Breast epithelium (tissue), 4 donors: Measurements from ENCODE around the gene UBN2. TPM values are rescaled to one million over a fixed set of nuclear protein-coding genes. Genes with fewer than 3 reads are reported as not detected.

Experiments used
- DNase-seq, 2 donors: peaks; one replicate each; pipeline ENCODE4 v3.0.0-alpha.2; 2019; ENCODE audit warnings: low spot score in 2 of 2
- H3K27ac ChIP-seq, 2 donors: fragments of 200-600 bp; sonication (generic) in 1 of 2; one replicate each; pipeline ENCODE4 v1.5.1; 2016 to 2019; ENCODE audit warnings: mild to moderate bottlenecking in 1 of 2
- H3K27me3 ChIP-seq, 2 donors: fragments of 200-600 bp; sonication (generic) in 1 of 2; one replicate each; pipeline versions ENCODE4 v1.5.1 to v1.6.0; 2017 to 2019; ENCODE audit warnings: control low read depth in 1 of 2, mild to moderate bottlenecking in 1 of 2
- H3K36me3 ChIP-seq: fragments of 200-600 bp; one replicate; pipeline ENCODE4 v1.5.1; 2019
- H3K4me1 ChIP-seq, 2 donors: fragments of 200-600 bp; sonication (generic); one replicate each; pipeline ENCODE4 v1.5.1; 2016 to 2019; ENCODE audit warnings: control low read depth in 1 of 2
- H3K4me3 ChIP-seq, 3 donors: fragments of 200-600 bp; sonication (generic); 1 replicate in 2 of 3; 2 replicates in 1 of 3; pipeline ENCODE4 v1.5.1; 2016 to 2019; ENCODE audit warnings: mild to moderate bottlenecking in 3 of 3, moderate library complexity in 2 of 3
- H3K9me3 ChIP-seq, 2 donors: fragments of 200-600 bp; sonication (generic) in 1 of 2; one replicate each; pipeline ENCODE4 v1.5.1; 2016 to 2019; ENCODE audit warnings: control low read depth in 1 of 2
- CTCF ChIP-seq, 3 donors: fragments of 450-650 bp; IDR thresholded peaks; one replicate each; pipeline ENCODE4 v1.5.1; 2016 to 2017; ENCODE audit warnings: antibody characterized with exemption in 3 of 3, mild to moderate bottlenecking in 3 of 3, moderate library complexity in 3 of 3
- POLR2A ChIP-seq: fragments of 450-650 bp; IDR thresholded peaks from one replicate; pipeline ENCODE4 v1.6.1; 2016; ENCODE audit warnings: antibody characterized with exemption, mild to moderate bottlenecking, moderate library complexity
- POLR2AphosphoS5 ChIP-seq, 3 donors: sonication (generic); formaldehyde crosslinking; IDR thresholded peaks; one replicate each; pipeline ENCODE4 v1.6.1; 2017; ENCODE audit warnings: antibody characterized with exemption in 3 of 3
- intact Hi-C: fragments of 100-400 bp; cut with DNase I; formaldehyde crosslinking; loops from one replicate; pipeline ENCODE4 v1.15.1; 2023; ENCODE audit warnings: low total_unique reads
- total RNA-seq, 3 donors: library from RNA; depleted of rRNA; stranded (reverse); fragments of >200 nt; gene quantifications; one replicate each; pipeline ENCODE4 v1.1.0, GENCODE V29; 2016

The UBN2 gene
- total RNA-seq, 3 donors from 2014 or later: 12.8 to 26.8 (median 20.0) TPM

GRCh38 chr7:139340037-139340807, 109.2 kb downstream of the UBN2 start:
- Histone ChIP-seq H3K36me3 (no peaks in the 10 kb centered on the region), H3K27ac (peak overlapping the region; percentile 100), H3K9me3 (no peaks in the 10 kb centered on the region), H3K4me1 (peaks cover 3 to 7% of the 10 kb centered on the region in 2 donors), H3K27me3 (no peaks in the 10 kb centered on the region), H3K4me3 (peak overlapping the region; percentile 92 to 97 (median 93))
- TF ChIP-seq POLR2A (peak; percentile 41), POLR2AphosphoS5 (IDR thresholded peaks at IDR 0.05) (peak; percentile 94 to 97 (median 95)), CTCF (IDR thresholded peaks at IDR 0.05) (peak; percentile 30 to 75 (median 73))
- intact Hi-C loops: loop anchor here (5.0 kb wide), 1 partner anchor 1338 kb away; the partner anchor contains the start of gene CREB3L2
- peak; percentile 98 to 100 for DNase-seq

- H3K27me3 ChIP-seq: no peaks in the 10 kb centered on the region
- peak overlapping the region; percentile 92 to 97 (median 93) for H3K4me3 ChIP-seq
- H3K9me3 ChIP-seq: no peaks in the 10 kb centered on the region
- no peaks in the 10 kb centered on the region for H3K36me3 ChIP-seq
- TF ChIP-seq CTCF (IDR thresholded peaks at IDR 0.05) (no peak), POLR2A (no peak), POLR2AphosphoS5 (IDR thresholded peaks at IDR 0.05) (no peak)
- H3K27ac ChIP-seq: peak overlapping the region; percentile 100
- no peak for DNase-seq
- intact Hi-C loops: loop anchor here (5.0 kb wide), 1 partner anchor 1338 kb away; the partner anchor contains the start of gene CREB3L2
- peaks cover 3 to 7% of the 10 kb centered on the region in 2 donors for H3K4me1 ChIP-seq
Observed at GRCh38 chr7:139340808-139341057, 109.7 kb downstream of the UBN2 start.

DNA sequence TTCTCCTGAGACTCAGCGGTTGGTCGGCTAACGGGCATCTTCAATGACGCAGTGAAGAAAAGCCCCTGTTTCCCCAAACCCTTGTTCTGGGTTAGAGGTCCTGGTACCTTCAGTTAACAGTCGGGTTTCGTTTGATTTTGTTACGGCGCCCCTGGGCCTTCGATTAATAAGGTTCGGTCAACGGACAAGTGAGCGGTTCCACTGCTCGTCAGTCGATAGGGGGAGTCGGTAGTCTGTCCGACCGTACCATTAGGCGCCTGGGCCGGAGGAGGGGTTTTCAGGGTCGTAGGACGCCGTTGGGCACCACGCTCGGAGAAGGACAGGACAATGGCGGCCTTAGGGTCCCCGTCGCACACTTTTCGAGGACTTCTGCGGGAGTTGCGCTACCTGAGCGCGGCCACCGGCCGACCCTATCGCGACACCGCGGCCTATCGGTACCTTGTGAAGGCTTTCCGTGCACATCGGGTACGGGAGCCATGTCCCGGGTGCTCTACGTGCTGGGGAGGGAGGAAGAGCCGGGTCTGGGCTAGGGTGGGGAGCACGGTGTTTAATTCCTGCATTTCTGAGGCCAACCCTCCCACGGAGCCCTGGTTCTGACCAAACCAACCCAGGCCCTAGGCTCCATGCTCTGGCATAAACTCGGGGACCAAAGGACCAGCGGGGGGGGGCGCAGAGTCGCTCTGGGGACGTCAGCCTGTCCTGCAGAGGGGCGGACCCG, 110.2 kb downstream of the UBN2 start, which contains the start of gene FMC1:
Gene FMC1, plus strand, starts transcription at position 280 of the 718 bp plus-strand sequence. Its CDS starts 48 bp downstream, at position 328.
- Histone ChIP-seq H3K9me3 (no peaks in the 10 kb centered on the region), H3K4me3 (peak within 1 kb of the TSS; percentile 92 to 97 (median 93)), H3K27ac (peak within 1 kb of the TSS; percentile 100), H3K4me1 (peaks cover 3 to 7% of the 10 kb centered on the region in 2 donors), H3K27me3 (no peaks in the 10 kb centered on the region), H3K36me3 (no peaks in the 10 kb centered on the region)
- peak; percentile 94 to 95 for DNase-seq
- no peak for TF ChIP-seq POLR2A
- TF ChIP-seq POLR2AphosphoS5 (IDR thresholded peaks at IDR 0.05): peak; percentile 74 to 92 (median 83)
- TF ChIP-seq CTCF (IDR thresholded peaks at IDR 0.05): peak; percentile 65 to 69 (median 68)
- intact Hi-C loops: loop anchor here (5.0 kb wide), 1 partner anchor 1339 kb away; the partner anchor contains the start of gene CREB3L2

DNA sequence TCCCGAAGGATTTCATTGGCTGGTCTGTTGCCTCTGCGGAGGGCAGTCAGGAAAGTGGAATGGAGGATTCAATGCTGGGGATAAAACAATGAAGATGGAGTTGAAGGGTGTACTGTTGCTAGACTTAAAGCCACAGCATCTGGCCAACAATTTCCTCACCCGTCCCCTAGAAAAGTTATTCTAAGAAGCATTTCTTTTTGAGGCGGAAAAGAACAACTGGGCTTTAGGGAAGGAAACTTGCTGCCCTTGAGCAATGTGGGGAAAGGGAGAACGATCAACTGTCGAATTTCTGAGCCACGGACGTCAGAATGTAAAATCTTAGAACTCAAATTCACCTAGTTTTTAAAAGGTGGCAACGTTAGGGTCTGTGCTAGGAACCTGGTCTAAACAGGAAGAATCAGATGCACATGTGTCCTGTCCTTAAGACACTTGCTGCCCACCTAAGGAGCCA, 110.8 kb downstream of the UBN2 start:
- no peaks in the 10 kb centered on the region for H3K27me3 ChIP-seq
- H3K36me3 ChIP-seq: no peaks in the 10 kb centered on the region
- TF ChIP-seq CTCF (IDR thresholded peaks at IDR 0.05): no peak
- peak in 1 of 3 donors; percentile 5 for TF ChIP-seq POLR2AphosphoS5 (IDR thresholded peaks at IDR 0.05)
- TF ChIP-seq POLR2A: peak; percentile 79
- H3K4me3 ChIP-seq: peak overlapping the region; percentile 92 to 97 (median 93)
- intact Hi-C loops: loop anchor here (5.0 kb wide), 1 partner anchor 1340 kb away; the partner anchor contains the start of gene CREB3L2
- no peak for DNase-seq
- no peaks in the 10 kb centered on the region for H3K9me3 ChIP-seq
- H3K4me1 ChIP-seq: peaks cover 3 to 7% of the 10 kb centered on the region in 2 donors
- peak overlapping the region; percentile 100 for H3K27ac ChIP-seq
